NCI-H2196 treated with DMSO at 0.1 percent for 48 hours (cell line): ENCODE measurements around the gene OR7E24.
"Not testable (repeated sequence)": the region's sequence is repeated elsewhere in the genome, so short reads cannot be mapped to it uniquely, and the experiment has no call there.

ENCODE experiments used
- DNase-seq: peaks from one replicate; lab custom pipeline; 2025; ENCODE audit not compliant: unreplicated experiment; lab: John Stamatoyannopoulos, UW

The OR7E24 gene

DNA sequence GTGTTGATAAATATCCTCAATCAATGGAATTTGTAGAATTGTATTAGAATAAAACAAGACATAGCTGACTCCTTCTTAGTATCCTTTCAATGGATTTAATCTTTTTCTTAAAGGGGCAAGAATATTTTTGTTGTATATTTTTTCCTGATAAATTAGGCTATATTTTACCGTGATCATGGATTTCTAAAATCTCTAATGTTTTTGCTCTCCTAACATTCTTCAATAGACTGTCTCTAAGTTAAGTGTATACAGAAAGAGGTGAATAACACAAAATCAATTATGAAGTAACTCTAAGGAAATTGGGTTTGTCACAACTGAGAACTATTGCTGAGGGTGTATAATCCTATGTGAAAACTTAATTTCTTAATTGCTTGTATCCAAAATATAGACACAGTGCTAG lies at the start of gene OR7E24:
Gene OR7E24 (plus strand): TSS at position 301 of the 400 bp plus-strand sequence. CDS start 114 bp downstream, outside the sequence.
- DNase-seq = no peak

DNA sequence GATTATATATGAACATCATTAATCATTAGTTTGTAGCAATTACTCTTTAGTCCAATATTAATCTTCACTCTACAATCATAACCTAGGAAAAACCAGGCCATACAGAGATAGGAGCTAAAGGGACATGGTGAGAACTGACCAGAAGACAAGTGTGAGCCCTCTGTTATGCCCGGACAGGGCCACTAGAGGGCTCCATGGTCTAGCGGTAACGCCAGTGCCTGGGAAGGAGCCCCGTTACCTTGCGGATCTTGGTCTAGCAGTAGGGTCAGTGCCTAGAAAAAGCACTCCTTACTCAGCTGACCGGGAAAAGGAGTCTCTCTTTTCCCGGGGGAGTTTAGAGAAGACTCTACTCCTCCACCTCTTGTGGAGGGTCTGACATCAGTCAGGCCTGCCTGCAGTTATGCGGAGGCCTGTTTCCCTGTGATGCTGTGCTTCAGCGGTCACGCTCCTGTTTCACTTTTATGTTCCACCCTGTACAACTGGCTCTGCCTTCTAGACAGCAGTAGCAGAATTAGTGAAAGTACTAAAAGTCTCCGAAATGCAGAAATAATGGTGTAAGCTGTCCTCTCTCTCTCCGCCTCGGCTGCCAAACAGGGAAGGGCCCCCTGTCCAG lies 45.1 kb upstream of the OR7E24 start:
- peak; percentile 5 for DNase-seq

DNA sequence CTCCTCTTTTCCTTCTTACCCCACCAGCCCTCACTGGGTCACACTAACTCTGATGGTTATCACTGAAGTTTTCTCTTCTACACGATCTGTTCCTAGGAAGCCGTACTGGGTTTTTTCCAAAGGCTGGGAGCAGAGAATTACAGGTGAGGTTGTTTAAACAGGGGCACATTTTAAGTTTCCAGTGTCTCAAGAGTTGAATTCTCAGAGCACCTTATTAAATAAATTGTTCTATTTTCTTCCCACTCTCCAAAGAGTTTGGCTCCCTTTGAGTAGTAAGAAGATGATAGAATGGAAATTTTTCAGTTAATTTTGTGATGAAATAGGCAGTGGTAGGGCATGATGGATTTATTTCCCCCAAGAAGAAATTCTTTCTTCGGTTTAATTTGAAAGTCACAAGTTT lies 31.2 kb upstream of the OR7E24 start, which contains the start of gene OR7D4:
Gene OR7D4 (minus strand): TSS at position 101 of the 400 bp plus-strand sequence. CDS start 4,752 bp downstream, outside the sequence.
- no peak for DNase-seq

DNA sequence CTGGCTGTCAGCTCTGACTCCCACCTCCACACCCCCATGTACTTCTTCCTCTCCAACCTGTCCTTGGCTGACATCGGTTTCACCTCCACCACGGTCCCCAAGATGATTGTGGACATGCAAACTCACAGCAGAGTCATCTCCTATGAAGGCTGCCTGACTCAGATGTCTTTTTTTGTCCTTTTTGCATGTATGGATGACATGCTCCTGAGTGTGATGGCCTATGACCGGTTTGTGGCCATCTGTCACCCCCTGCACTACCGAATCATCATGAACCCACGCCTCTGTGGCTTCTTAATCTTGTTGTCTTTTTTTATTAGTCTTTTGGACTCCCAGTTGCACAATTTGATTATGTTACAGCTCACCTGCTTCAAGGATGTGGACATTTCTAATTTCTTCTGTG lies 506 bp downstream of the OR7E24 start:
- DNase-seq = no peak

DNA sequence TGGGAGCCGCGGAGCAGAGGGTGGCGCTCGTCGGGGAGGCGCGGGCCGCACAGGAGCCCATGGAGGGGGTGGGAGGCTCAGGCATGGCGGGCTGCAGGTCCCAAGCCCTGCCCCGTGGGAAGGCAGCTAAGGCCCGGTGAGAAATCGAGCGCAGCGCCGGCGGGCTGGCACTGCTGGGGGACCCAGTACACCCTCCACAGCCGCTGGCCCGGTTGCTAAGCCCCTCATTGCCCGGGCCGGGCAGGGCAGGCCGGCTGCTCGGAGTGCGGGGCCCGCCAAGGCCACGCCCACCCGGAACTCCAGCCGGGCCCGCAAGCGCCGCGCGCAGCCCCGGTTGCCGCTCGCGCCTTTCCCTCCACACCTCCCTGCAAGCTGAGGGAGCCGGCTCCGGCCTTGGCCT lies 32.8 kb downstream of the OR7E24 start:
- DNase-seq = not testable (repeated sequence)

DNA sequence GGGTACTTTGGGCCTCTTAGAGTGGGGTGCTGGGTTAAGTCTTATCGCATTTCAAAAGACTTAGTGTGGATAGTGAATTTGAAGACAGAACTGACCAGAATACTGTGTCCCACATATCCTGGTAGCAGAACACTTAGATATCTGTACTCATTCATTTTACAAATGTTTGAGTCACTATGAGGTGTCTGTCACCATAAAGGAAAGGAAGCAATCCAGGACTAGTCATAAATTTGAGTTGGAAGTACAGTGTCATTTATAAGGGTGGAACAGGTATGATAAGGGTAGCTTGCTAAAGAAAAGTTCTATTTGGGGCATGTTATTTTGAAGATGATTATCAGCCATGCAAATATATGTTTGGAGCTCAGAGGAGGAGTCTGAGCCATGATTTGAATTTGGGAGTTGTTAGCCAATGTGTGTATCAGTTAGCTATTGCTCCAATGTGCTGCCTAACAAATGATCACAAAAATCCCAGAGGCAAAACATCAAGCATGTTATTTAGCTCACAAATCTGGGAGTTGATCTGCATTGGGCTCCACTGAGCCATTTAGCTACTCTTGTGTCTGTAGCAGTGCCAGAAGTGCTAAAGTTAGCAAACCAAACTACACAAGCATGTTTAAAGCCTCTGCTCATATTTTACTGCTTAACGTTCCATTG lies 38.6 kb downstream of the OR7E24 start:
- no peak for DNase-seq

DNA sequence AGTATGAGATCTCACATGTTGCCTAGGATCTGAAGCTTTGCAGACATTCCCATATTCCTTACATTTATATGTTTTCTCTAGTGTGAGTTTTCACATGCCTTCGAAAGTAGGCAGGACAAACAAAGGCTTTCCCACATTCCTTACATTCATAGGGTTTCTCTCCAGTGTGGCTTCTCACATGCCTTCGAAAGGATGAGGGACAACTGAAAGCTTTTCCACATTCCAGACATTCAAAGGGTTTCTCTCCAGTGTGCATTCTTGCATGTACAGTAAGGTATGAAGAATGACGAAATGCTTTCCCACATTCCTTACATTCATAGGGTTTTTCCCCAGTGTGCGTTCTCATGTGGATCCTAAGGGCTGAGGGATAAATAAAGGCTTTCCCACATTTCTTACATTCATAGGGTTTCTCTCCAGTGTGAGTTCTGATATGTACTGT lies 44.7 kb downstream of the OR7E24 start:
- DNase-seq = no peak

DNA sequence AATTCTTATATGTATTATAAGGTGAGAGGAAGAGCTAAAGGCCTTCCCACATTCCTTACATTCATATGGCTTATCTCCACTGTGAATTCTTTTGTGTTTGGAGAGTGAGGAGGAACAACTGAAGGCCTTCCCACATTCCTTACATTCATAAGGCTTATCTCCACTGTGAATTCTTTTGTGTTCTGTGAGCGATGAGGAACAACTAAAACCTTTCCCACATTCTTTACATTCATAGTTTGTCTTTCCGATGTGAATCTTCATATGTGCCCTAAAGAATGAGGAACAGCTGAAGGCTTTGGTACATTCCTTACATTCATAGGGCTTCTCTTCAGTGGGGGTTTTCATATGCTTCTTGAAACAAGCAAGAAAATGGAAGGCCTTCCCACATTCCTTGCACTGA lies 45.6 kb downstream of the OR7E24 start:
- DNase-seq = no peak
